ENCODE results near the gene PRKD2. TPM values are rescaled to one million over a fixed set of nuclear protein-coding genes. Genes with fewer than 3 reads are reported as not detected.

Gene PRKD2
- total RNA-seq, 1 donor from 2014 or later, result 84.2 TPM

- DNase-seq, result no peak
Observed at GRCh38 chr19:46698395-46699321, 18.3 kb downstream of the PRKD2 start.

- peak; percentile 75 for DNase-seq
Observed at GRCh38 chr19:46697204-46697960, 19.5 kb downstream of the PRKD2 start.

GRCh38 chr19:46696866-46697203 is 20.1 kb downstream of the PRKD2 start:
- no peak for DNase-seq

GRCh38 chr19:46696052-46696451 is 20.9 kb downstream of the PRKD2 start:
- DNase-seq, result no peak

- no peak for DNase-seq
Observed at GRCh38 chr19:46693760-46694159, 23.2 kb downstream of the PRKD2 start.

- no peak for DNase-seq
Observed at GRCh38 chr19:46692918-46693722, 23.8 kb downstream of the PRKD2 start.

- DNase-seq, result no peak
Observed at GRCh38 chr19:46691948-46692347, 25.0 kb downstream of the PRKD2 start.

GRCh38 chr19:46691104-46691503 is 25.8 kb downstream of the PRKD2 start:
- DNase-seq, result no peak

- DNase-seq, result no peak
Observed at GRCh38 chr19:46689358-46689757, 27.6 kb downstream of the PRKD2 start.

GRCh38 chr19:46687438-46688145 is 29.3 kb downstream of the PRKD2 start:
- DNase-seq, result no peak

GRCh38 chr19:46685189-46685588 is 31.7 kb downstream of the PRKD2 start:
- DNase-seq, result no peak

GRCh38 chr19:46678110-46678732 is 38.7 kb downstream of the PRKD2 start:
- peak; percentile 43 for DNase-seq

GRCh38 chr19:46674416-46675178 is 42.3 kb downstream of the PRKD2 start:
- peak; percentile 58 for DNase-seq

GRCh38 chr19:46670813-46671212 is 46.1 kb downstream of the PRKD2 start:
- DNase-seq, result peak; percentile 54

GRCh38 chr19:46668662-46669061 is 48.3 kb downstream of the PRKD2 start:
- no peak for DNase-seq

GRCh38 chr19:46665072-46665471 is 51.8 kb downstream of the PRKD2 start:
- DNase-seq, result no peak

GRCh38 chr19:46661735-46662592 is 55.0 kb downstream of the PRKD2 start:
- DNase-seq, result peak; percentile 95

- DNase-seq, result peak; percentile 100
Observed at GRCh38 chr19:46661020-46661731, 55.7 kb downstream of the PRKD2 start, which contains the start of gene DACT3. DACT3 (minus strand) TSS chr19:46661182; CDS start chr19:46661064, 118 bp downstream.

- no peak for DNase-seq
Observed at GRCh38 chr19:46660551-46661019, 56.3 kb downstream of the PRKD2 start.

Measured in dermis blood vessel endothelial cell (primary cell).